HUES48 (cell line): ENCODE measurements around the gene HSPH1.
A peak's percentile ranks its signal among the peaks of the same experiment; 100 is the strongest.

Experiments used
- H3K27ac ChIP-seq: one replicate; pipeline ENCODE4 v1.7.0; 2013; ENCODE audit warnings: low read depth, low read length, inconsistent platforms
- H3K27me3 ChIP-seq: 2 replicates; pipeline ENCODE4 v1.6.1; 2013; ENCODE audit warnings: mild to moderate bottlenecking, low read length; ENCODE audit not compliant: control insufficient read depth, insufficient read depth
- H3K36me3 ChIP-seq: 2 replicates; pipeline ENCODE4 v1.6.1; 2013; ENCODE audit warnings: low read length; ENCODE audit not compliant: control insufficient read depth, insufficient read depth
- H3K4me1 ChIP-seq: 2 replicates; pipeline ENCODE4 v1.6.1; 2013; ENCODE audit warnings: mild to moderate bottlenecking, low read length; ENCODE audit not compliant: control insufficient read depth, insufficient read depth
- H3K4me3 ChIP-seq: 2 replicates; pipeline ENCODE4 v1.5.1; 2013; ENCODE audit warnings: mild to moderate bottlenecking, low read depth, low read length
- H3K9ac ChIP-seq: 2 replicates; pipeline ENCODE4 v1.6.1; 2013; ENCODE audit warnings: mild to moderate bottlenecking, low read depth, low read length, moderate library complexity
- H3K9me3 ChIP-seq: 2 replicates; pipeline ENCODE4 v1.6.1; 2013; ENCODE audit warnings: low read length; ENCODE audit not compliant: control insufficient read depth, insufficient read depth

HSPH1 gene

DNA sequence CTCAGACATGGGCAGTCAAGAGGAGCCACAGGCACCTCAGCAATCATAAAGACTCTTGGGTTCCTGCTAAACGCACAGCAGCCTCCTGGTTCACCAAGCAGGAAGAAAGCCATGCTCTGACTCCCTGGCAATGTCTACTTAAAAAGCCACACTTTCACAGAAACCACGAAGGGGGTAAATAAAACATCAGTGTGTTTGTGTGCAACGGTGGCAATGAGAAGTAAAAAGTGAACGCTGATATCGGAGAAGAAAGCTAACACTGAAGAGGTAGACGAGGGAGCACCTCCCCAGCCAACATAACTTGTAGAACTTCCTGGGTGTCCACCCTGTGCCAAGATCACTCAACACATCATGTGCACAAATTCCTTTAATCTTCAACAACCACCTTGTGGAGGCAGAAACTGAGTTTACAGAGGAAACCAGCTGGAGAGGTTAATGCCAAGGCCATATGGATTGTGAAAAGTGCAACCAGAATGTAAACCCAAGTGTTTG, 30.2 kb downstream of the HSPH1 start:
- Histone ChIP-seq H3K36me3 (peaks cover 18% of the 10 kb centered on the region), H3K27ac (no peak overlapping the region), H3K4me1 (peaks cover 4% of the 10 kb centered on the region; the same call in 1 of the 2 replicates), H3K4me3 (no peak overlapping the region), H3K27me3 (no peaks in the 10 kb centered on the region), H3K9me3 (no peaks in the 10 kb centered on the region), H3K9ac (no peak overlapping the region)

DNA sequence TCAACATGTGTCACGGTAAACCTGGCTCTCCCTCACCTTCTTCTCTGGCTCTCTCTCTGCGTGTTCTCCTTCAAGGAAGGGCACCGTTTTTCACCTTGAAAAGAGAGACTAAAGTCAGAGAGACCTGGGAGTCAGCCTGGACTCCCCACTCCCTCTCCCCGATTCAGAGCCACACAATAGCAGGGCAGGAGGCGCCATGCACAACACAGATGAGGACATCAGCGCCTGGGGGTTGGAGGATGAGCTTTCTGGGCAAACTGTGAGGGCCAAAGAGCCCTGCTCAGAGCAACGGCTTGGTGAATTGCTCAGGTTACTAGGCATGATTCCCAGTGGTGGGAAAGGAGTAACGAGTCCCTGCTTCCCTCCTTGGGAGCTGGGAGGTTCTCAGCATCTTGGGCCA, 32.3 kb downstream of the HSPH1 start:
- no peaks in the 10 kb centered on the region for H3K9me3 ChIP-seq
- peaks cover 4% of the 10 kb centered on the region; the same call in 1 of the 2 replicates for H3K4me1 ChIP-seq
- H3K36me3 ChIP-seq: no peaks in the 10 kb centered on the region
- H3K27ac ChIP-seq: peak overlapping the region; percentile 11
- H3K4me3 ChIP-seq: no peak overlapping the region
- H3K9ac ChIP-seq: no peak overlapping the region
- no peaks in the 10 kb centered on the region for H3K27me3 ChIP-seq

DNA sequence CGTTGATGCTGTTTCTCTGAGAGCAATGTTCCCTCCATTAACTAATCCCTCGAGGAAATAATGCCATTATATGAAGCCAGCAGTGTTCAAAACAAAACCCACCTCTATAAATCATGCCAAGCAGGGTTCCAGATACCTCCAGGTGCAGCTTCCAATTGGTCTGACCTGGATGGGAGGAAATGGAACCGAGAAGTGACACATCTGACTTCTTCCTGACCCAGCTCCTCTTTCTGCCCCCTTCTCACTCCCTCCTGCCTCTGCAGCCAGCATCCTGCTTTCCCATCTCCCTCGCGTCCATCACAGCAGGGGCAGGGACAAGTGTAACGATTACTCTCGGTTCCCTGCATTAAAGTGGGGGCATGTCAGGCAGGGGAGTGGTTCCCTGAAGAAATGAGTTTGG, 37.5 kb downstream of the HSPH1 start:
- Histone ChIP-seq H3K27ac (no peak overlapping the region), H3K36me3 (no peaks in the 10 kb centered on the region), H3K27me3 (no peaks in the 10 kb centered on the region)

DNA sequence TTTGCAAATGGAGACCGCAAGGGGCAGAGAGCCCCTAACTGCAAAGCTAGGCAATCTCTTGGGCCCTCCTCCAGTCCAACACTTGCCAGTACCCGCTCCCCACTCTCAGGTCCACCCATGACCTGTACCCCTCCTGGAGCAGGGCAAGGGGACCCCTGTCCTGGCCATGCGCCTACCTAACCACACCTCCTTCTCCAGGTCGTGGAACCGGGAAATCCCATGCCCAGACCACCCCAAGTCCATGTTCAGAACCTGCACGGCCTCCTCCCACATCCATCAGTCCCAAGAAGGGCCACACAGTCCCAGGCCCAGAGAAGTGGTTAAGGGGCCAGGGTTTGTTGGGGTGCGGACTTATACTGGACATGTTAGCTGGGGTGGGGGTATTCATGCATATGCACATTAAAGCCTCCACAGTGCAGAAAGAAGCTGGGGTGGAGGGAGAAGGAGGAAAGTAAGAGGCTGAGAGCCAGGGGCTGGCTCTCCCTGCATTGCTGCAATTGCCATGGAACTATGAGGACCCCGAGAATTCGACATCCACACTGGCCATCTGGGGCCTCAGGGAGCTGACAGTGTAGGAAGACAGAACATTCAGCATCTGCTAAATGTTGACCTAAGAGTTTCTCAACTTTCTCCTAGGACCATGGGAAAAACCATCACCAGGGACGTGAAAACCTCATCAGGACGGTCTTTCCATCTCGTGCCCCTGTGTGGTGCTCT, 39.0 kb downstream of the HSPH1 start:
- Histone ChIP-seq H3K27ac (no peak overlapping the region), H3K27me3 (no peaks in the 10 kb centered on the region)

More for the DNA sequence above, 37.5 kb downstream of the HSPH1 start:
- Histone ChIP-seq H3K4me3 (no peak overlapping the region), H3K9ac (no peak overlapping the region), H3K4me1 (peaks cover 5% of the 10 kb centered on the region; the same call in 1 of the 2 replicates), H3K9me3 (no peaks in the 10 kb centered on the region)

DNA sequence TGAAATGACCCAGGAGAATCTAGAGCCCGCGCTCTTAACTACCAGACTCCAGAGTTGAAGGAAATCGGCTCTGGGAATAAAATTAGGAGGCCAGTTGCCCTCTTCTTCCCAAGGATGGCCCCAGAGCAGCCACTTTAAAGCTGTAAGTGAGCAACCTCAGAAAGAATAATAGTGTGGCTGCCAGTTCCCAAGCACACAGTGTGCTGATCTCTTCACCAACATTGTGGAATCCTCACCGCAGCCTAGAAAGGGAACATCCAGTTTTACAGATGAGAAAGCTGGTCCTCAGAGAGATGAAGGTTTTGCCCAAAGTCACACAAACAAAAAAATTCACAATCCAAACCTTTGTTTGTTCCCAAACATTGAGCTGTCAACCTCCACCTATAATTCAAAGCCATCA, 39.6 kb downstream of the HSPH1 start:
- Histone ChIP-seq H3K9me3 (no peaks in the 10 kb centered on the region), H3K4me1 (0 out of 2 replicates have a peak, but pooled peaks cover 4% of the 10 kb centered on the region), H3K9ac (no peak overlapping the region), H3K4me3 (no peak overlapping the region), H3K36me3 (no peaks in the 10 kb centered on the region), H3K27ac (no peak overlapping the region), H3K27me3 (no peaks in the 10 kb centered on the region)

More for the DNA sequence above, 39.0 kb downstream of the HSPH1 start:
- 0 out of 2 replicates have a peak, but pooled peaks cover 4% of the 10 kb centered on the region for H3K4me1 ChIP-seq
- no peaks in the 10 kb centered on the region for H3K36me3 ChIP-seq
- H3K9ac ChIP-seq: no peak overlapping the region
- no peak overlapping the region for H3K4me3 ChIP-seq
- no peaks in the 10 kb centered on the region for H3K9me3 ChIP-seq

DNA sequence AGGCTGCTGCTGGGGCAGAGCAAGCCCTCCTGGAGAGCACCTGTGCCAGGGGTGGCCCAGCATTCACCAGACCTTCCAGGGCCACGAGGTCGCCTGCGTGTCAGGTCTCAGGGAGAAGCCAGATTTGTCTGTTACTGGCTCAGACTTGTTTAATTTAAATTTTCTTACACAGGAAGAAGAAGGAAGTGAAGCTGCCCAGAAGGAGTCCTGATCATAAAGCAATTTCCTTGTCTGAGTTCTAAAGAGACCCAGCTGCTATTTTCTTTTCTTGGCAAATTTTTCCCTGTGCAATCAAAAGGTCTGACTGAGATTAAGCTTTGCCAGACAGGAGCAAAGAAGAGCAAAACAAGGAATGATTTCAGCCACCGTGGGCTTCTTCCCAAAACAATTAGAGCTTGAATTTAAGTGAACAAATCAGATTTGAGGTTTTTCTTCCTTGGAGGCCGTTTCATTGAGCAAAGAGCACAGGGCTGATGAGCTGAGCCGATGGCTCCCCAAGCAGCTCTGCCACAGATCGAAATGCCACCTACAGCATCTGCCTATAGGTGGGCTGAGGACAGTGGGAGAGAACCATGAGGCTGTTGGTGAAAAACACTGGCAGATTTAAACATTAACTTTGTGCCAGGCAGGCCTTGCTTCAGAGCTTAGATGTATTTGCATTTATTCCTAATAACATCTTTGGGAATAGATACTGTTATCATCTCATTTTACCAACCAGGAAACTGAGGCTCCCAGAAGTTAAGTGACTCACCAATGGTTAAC, 40.1 kb downstream of the HSPH1 start:
- Histone ChIP-seq H3K4me3 (no peak overlapping the region), H3K27ac (no peak overlapping the region), H3K36me3 (no peaks in the 10 kb centered on the region), H3K4me1 (0 out of 2 replicates have a peak, but pooled peaks cover 4% of the 10 kb centered on the region), H3K27me3 (no peaks in the 10 kb centered on the region), H3K9me3 (no peaks in the 10 kb centered on the region), H3K9ac (no peak overlapping the region)

DNA sequence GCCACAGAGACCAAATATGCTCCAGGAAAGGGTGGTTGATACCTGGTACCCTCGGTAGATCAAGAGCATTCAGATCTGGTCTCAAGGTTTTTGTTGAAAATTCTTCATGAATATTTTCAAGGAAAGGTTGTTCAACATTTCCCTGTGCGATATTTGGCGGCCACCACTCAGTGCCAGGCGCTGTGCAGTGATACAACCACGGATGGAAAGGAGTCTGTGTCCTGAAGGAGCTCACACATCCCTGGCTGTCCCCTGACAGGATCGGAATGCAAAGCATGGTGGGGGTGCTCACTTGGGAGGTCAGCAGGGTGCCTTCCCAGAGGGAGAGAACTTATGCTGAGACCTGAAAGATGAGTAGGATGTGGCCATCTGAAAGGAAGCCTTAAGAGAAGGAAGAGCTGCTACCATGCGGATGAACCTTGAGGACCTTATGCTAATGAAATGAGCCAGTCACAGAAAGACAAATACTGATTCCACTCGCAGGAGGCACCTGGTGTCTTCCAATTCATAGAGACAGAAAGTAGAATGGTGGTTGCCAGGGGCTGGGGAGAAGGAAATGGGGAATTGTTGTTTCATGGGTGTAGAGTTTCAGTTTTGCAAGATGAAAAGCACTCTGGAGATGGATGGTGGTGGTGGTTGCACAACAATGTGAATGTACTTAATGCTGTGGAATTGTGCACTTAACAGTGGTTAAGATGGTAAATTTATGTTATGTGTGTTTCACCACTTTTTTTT, 41.6 kb downstream of the HSPH1 start:
- Histone ChIP-seq H3K27me3 (no peaks in the 10 kb centered on the region), H3K4me1 (peaks cover 11% of the 10 kb centered on the region), H3K9me3 (no peaks in the 10 kb centered on the region), H3K36me3 (no peaks in the 10 kb centered on the region), H3K27ac (no peak overlapping the region), H3K9ac (no peak overlapping the region), H3K4me3 (no peak overlapping the region)

DNA sequence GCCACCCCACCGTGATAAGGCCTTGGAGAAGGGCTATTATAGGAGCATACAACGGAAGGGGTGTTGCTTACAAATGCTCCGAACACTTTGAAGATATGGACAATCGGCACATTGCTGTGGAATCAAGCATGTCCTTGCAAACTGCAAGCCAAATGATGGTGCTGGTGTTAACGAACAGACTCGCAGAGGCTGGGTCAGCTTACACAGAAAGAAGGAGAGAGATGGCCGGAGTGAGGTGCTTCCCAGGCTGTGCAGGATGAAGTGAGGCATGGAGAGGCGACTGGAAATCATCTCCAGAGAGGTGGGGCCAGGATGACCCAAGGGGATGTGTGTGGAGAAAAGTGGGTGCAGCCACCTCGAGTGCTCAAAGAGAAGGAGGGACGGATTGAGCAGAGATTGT, 42.2 kb downstream of the HSPH1 start:
- Histone ChIP-seq H3K27ac (no peak overlapping the region), H3K36me3 (no peaks in the 10 kb centered on the region), H3K9ac (no peak overlapping the region), H3K9me3 (no peaks in the 10 kb centered on the region), H3K4me3 (no peak overlapping the region), H3K27me3 (no peaks in the 10 kb centered on the region), H3K4me1 (peaks cover 11% of the 10 kb centered on the region)

DNA sequence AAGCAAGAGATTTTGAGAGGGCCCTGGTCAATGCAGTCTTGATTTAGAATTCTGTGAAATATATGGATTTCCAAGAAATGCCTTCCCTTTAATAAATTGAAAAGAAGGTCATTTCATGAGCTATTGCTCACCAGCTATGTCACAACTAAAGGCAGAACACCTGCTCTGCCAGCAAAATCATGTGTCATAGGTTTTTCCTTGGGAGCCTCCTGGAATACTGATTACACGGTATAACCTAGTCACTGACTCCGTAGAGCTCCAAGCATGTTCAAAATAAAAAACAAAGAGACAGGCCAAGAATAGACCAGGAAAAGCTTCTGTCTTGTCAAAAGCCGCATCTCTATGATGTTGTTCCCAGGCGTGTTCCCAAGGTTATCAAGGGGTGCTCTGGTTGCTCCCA, 45.5 kb downstream of the HSPH1 start:
- Histone ChIP-seq H3K4me1 (peaks cover 11% of the 10 kb centered on the region), H3K4me3 (no peak overlapping the region), H3K9me3 (no peaks in the 10 kb centered on the region), H3K9ac (no peak overlapping the region), H3K27me3 (no peaks in the 10 kb centered on the region), H3K27ac (no peak overlapping the region), H3K36me3 (no peaks in the 10 kb centered on the region)

DNA sequence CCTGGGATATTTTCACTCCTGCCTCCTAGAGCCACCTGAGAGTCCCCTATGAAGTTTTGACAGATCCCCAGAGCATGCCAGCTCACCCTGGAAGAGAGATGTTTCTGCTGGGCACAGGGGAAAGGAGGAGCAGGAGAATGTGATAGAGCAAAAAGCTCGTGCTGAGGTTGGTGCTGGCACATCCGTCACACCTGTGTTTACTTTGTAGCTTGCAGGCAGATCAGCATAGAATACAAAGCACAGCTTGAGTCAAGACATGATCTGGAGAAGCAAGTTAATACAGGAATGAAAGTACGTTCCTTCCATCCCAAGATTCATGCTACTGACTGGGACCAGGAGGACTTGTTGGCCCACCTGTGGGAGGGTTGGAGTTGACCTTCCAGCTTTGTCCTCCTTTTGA, 46.1 kb downstream of the HSPH1 start:
- H3K9ac ChIP-seq: no peak overlapping the region
- H3K27me3 ChIP-seq: no peaks in the 10 kb centered on the region
- H3K36me3 ChIP-seq: no peaks in the 10 kb centered on the region
- H3K27ac ChIP-seq: no peak overlapping the region
- peaks cover 11% of the 10 kb centered on the region for H3K4me1 ChIP-seq
- H3K4me3 ChIP-seq: no peak overlapping the region
- H3K9me3 ChIP-seq: no peaks in the 10 kb centered on the region
